GM21367 (cell line): ENCODE results near the gene PGR.

ENCODE experiments used
- ATAC-seq: cut with Tn5 transposase; IDR thresholded peaks from one replicate; pipeline ENCODE4 v1.9.1; 2021; ENCODE audit not compliant: unreplicated experiment

PGR gene

DNA sequence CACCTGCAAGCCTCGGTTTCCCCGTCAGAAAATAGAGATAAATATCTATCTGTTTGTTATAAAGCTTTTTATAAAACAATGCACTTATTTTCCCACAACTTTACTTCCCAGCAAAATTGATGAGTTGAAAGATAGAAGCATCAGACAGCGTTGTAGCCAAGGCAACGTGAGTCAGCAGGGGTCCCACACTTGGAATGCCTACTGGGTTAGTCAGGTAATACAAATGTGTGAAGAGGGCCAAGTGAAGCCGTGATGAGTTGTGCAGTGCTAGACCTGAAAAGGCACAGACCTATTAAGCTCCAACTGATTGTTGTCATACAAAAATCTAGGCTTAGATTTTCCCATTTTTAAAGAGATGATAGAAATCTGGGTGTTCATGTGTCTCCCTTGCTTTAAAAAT, 118.7 kb downstream of the PGR start:
- no peak for ATAC-seq

GRCh38 chr11:101009690-101010055, 119.9 kb downstream of the PGR start:
- ATAC-seq = no peak

GRCh38 chr11:101008961-101009689, 120.5 kb downstream of the PGR start:
- no peak for ATAC-seq

DNA sequence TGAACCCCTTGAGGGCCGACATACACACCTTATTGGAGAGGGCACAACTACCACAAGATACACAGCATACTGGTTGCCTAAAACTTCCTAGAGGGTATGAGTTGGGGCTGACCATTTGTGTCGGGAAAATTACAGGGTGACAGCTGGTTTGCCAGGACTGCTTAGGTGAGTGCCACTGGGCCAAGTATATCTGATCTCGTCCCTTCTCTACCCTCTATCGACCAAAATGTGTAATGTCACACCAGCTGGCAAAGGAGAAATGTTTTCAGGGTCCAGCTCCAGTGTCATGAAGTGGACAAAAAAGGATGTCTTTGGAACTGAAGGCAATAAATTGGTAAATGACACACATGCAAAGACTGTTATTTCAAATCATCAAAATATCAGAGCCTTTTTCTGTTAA, 126.1 kb downstream of the PGR start:
- peak; percentile 54 for ATAC-seq

DNA sequence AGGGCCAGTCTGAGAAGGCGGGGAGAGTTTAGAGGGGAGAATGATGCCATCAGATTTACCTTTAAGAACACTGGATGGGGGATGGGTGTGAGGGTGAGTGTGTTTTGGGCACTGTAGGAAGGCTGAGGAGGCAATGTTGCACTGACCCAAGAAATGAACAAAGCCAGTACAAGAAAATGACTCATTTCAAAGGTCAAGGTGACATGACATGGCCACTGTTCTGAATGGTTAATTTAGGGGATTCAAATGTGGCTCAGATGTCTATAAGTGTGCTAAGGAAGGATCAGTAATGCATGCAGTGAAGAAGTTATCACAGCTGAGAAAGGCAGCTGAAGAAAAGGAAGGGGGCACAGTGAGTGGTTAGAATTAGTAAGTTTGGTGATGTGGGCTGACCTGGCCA, 129.9 kb downstream of the PGR start:
- no peak for ATAC-seq

GRCh38 chr11:100994966-100995365, 134.6 kb downstream of the PGR start:
- no peak for ATAC-seq

GRCh38 chr11:100991541-100991940, 138.1 kb downstream of the PGR start:
- ATAC-seq = no peak

GRCh38 chr11:100990931-100991330, 138.7 kb downstream of the PGR start:
- ATAC-seq = no peak

DNA sequence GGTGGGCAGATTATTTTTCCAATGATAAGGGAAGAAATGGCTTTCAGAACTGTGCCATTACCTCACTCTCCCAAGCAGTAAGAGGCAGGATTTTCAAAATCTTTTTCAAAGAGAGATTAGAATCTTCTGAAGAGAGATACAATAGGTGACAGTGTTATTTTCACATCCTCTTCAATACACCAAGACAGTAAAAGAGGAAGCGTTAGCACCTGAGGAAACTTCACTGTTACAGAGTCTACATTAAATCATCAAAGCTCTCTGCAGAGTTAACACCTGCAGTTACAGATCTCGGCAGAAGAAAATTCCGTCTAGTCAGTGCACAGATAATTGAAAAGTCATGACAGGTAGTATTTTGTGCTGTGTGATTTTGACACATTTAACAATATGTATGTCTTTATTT, 144.9 kb downstream of the PGR start:
- peak; percentile 88 for ATAC-seq

DNA sequence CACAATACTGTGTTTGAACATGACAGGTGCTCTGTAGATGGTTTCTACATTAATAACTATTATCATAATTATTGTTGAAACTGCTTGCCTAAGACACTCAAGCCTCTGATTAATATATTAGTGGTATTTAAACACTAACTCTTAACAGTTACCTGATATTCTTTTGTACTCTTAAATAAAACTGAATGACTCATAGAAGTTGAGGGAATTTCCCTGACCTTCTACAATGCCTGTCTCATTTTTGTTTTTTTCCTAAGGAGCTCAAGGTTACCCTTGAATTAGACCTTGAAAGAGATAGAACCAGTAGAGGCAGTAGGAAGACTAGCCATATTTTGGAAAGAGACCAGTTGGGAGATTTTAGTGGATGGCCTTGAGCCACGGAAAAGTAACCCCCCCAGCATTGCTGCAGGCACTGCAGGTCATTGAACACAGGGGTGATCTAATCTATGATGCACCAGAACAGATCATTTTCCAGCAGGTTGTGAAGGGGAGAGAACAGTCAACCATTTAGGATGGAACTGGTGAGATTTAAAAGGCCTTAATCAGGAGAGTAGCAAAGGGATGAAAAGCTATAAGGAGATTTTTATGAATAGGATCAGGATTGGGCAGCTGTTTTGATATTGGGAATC, 148.3 kb downstream of the PGR start:
- no peak for ATAC-seq

DNA sequence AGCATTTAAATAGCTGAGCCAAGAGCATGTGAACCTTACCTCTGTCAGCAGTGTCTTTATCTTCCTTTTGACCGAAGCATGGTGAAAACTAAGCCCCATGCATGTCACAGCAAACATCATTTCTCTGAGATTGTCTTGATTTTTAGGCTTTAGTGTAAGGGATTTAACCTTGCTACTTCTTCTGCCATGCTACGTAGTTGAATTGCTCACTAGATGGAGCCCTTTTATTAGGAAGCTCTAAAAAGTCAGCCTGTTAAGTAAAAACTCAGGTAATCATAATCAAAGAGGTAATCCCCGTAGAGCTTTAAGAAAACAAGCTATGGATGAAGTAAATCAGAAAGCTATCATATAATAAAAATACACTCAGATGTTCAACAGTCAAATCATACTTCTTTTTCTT, 149.5 kb downstream of the PGR start:
- no peak for ATAC-seq
